ENCODE results near the gene NTF4.

Gene NTF4

GRCh38 chr19:49094505-49095482 lies 30.2 kb upstream of the NTF4 start:
- Histone ChIP-seq H3K9me3 (ENCODE audit: severe bottlenecking) (no peaks in the 10 kb centered on the region), H3K36me3 (peaks cover 94% of the 10 kb centered on the region), H3K4me3 (ENCODE audit: low read depth, low read length) (no peak overlapping the region), H3K27me3 (ENCODE audit: insufficient read depth, low read depth, severe bottlenecking) (no peaks in the 10 kb centered on the region), H3K27ac (no peak overlapping the region)
- TF ChIP-seq CTCF (IDR thresholded peaks at IDR 0.05; ENCODE audit: low read depth, low read length), result no peak
- no peak for DNase-seq

GRCh38 chr19:49092686-49093085 lies 28.1 kb upstream of the NTF4 start:
- Histone ChIP-seq H3K27me3 (ENCODE audit: insufficient read depth, low read depth, severe bottlenecking) (no peaks in the 10 kb centered on the region), H3K4me3 (ENCODE audit: low read depth, low read length) (no peak overlapping the region)

GRCh38 chr19:49091391-49092038 lies 26.9 kb upstream of the NTF4 start:
- H3K27me3 ChIP-seq (ENCODE audit: insufficient read depth, low read depth, severe bottlenecking), result no peaks in the 10 kb centered on the region
- no peaks in the 10 kb centered on the region for H3K9me3 ChIP-seq (ENCODE audit: severe bottlenecking)
- peaks cover 93% of the 10 kb centered on the region for H3K36me3 ChIP-seq
- H3K27ac ChIP-seq, result no peak overlapping the region
- DNase-seq, result no peak
- TF ChIP-seq CTCF (IDR thresholded peaks at IDR 0.05; ENCODE audit: low read depth, low read length), result no peak
- H3K4me3 ChIP-seq (ENCODE audit: low read depth, low read length), result no peak overlapping the region

More at GRCh38 chr19:49092686-49093085, 28.1 kb upstream of the NTF4 start:
- H3K36me3 ChIP-seq, result peaks cover 90% of the 10 kb centered on the region
- TF ChIP-seq CTCF (IDR thresholded peaks at IDR 0.05; ENCODE audit: low read depth, low read length), result no peak
- no peak overlapping the region for H3K27ac ChIP-seq
- no peaks in the 10 kb centered on the region for H3K9me3 ChIP-seq (ENCODE audit: severe bottlenecking)
- DNase-seq, result no peak

GRCh38 chr19:49086296-49086695 lies 21.7 kb upstream of the NTF4 start:
- Histone ChIP-seq H3K36me3 (peaks cover 56% of the 10 kb centered on the region), H3K4me3 (ENCODE audit: low read depth, low read length) (peak overlapping the region; percentile 99), H3K27ac (peak overlapping the region; percentile 96), H3K9me3 (ENCODE audit: severe bottlenecking) (peaks cover 3% of the 10 kb centered on the region), H3K27me3 (ENCODE audit: insufficient read depth, low read depth, severe bottlenecking) (no peaks in the 10 kb centered on the region)
- DNase-seq, result no peak
- TF ChIP-seq CTCF (IDR thresholded peaks at IDR 0.05; ENCODE audit: low read depth, low read length), result no peak

- Histone ChIP-seq H3K9me3 (ENCODE audit: severe bottlenecking) (peaks cover 3% of the 10 kb centered on the region), H3K4me3 (ENCODE audit: low read depth, low read length) (peak overlapping the region; percentile 99), H3K27me3 (ENCODE audit: insufficient read depth, low read depth, severe bottlenecking) (no peaks in the 10 kb centered on the region), H3K27ac (peak overlapping the region; percentile 96), H3K36me3 (peaks cover 51% of the 10 kb centered on the region)
- no peak for TF ChIP-seq CTCF (IDR thresholded peaks at IDR 0.05; ENCODE audit: low read depth, low read length)
- DNase-seq, result no peak
These were observed 21.2 kb upstream of the NTF4 start for GRCh38 chr19:49085868-49086232.

All from WERI-Rb-1 (cell line).